HEK293 (cell line): ENCODE results near the gene GPRC5B.

Source experiments
- CTCF ChIA-PET: fragments of 350-600 bp; formaldehyde crosslinking; extraction: SDS; loops from one replicate; lab custom pipeline; 2021; ENCODE audit warnings: antibody characterized with exemption; lab: Yijun Ruan, JAX
- POLR2A ChIA-PET: fragments of 300-600 bp; formaldehyde crosslinking; extraction: SDS; loops from one replicate; lab custom pipeline; 2020; ENCODE audit warnings: antibody characterized with exemption, inconsistent platforms; lab: Yijun Ruan, JAX
- H3K27ac ChIP-seq: fragments of 200-500 bp; sonication (Bioruptor generic); 2 replicates; pipeline ENCODE4 v1.5.1; 2014; ENCODE audit warnings: low read depth, low read length, control low read depth, inconsistent platforms; ENCODE audit errors: extremely low read depth
- H3K36me3 ChIP-seq, 2 experiments: fragments of 200-500 bp in 1 of 2; sonication (Bioruptor generic) in 1 of 2; 1 replicate in 1 of 2; 2 replicates in 1 of 2; pipeline ENCODE4 v1.5.1; 2014 to 2017; ENCODE audit warnings: inconsistent platforms in 2 of 2, low read length in 2 of 2; ENCODE audit not compliant: control insufficient read depth in 2 of 2, insufficient read depth in 1 of 2
- H3K4me1 ChIP-seq: fragments of 200-500 bp; sonication (Bioruptor generic); 2 replicates; pipeline ENCODE4 v1.5.1; 2014; ENCODE audit warnings: mild to moderate bottlenecking, low read length, inconsistent platforms; ENCODE audit not compliant: control insufficient read depth, insufficient read depth
- H3K4me3 ChIP-seq: 2 replicates; pipeline ENCODE4 v1.5.1; 2011; ENCODE audit warnings: low read depth, mild to moderate bottlenecking, control low read depth, low read length, moderate library complexity
- H3K9me3 ChIP-seq: fragments of 200-500 bp; sonication (Bioruptor generic); 2 replicates; pipeline ENCODE4 v1.5.1; 2014; ENCODE audit warnings: low read depth, low read length, inconsistent platforms; ENCODE audit not compliant: control insufficient read depth, insufficient read depth
- EGR2 ChIP-seq: fragments of 450-650 bp; formaldehyde crosslinking; IDR thresholded peaks from 2 replicates; pipeline ENCODE4 v1.5.1; 2016; ENCODE audit warnings: low read depth, missing biosample characterization, missing genetic modification characterization
- FEZF1 ChIP-seq: fragments of 450-650 bp; formaldehyde crosslinking; IDR thresholded peaks from 2 replicates; pipeline ENCODE4 v1.5.1; 2016; ENCODE audit warnings: missing biosample characterization, missing genetic modification characterization
- GLI2 ChIP-seq: fragments of 450-650 bp; formaldehyde crosslinking; IDR thresholded peaks from 2 replicates; pipeline ENCODE4; 2017; ENCODE audit warnings: missing biosample characterization, missing genetic modification characterization, low read depth, borderline replicate concordance
- HOXD13 ChIP-seq: sonication (generic); formaldehyde crosslinking; IDR thresholded peaks from 2 replicates; pipeline ENCODE4 v1.8.0; 2022; ENCODE audit warnings: missing genetic modification reagents, borderline replicate concordance
- KLF16 ChIP-seq: fragments of 450-650 bp; formaldehyde crosslinking; IDR thresholded peaks from 2 replicates; pipeline ENCODE4 v1.5.1; 2017; ENCODE audit warnings: missing biosample characterization, missing genetic modification characterization
- ZBTB20 ChIP-seq: fragments of 450-650 bp; formaldehyde crosslinking; IDR thresholded peaks from 2 replicates; pipeline ENCODE4 v1.5.1; 2016; ENCODE audit warnings: missing biosample characterization, missing genetic modification characterization
- ZBTB26 ChIP-seq: fragments of 450-650 bp; formaldehyde crosslinking; optimal IDR thresholded peaks from 2 replicates; pipeline ENCODE3; 2016; ENCODE audit warnings: missing biosample characterization, mild to moderate bottlenecking, missing genetic modification characterization
- ZNF148 ChIP-seq: fragments of 450-650 bp; formaldehyde crosslinking; IDR thresholded peaks from 2 replicates; pipeline ENCODE4 v1.5.0; 2017; ENCODE audit warnings: missing biosample characterization, missing genetic modification characterization, borderline replicate concordance
- ZNF23 ChIP-seq: fragments of 450-650 bp; formaldehyde crosslinking; IDR thresholded peaks from 2 replicates; pipeline ENCODE4 v1.5.1; 2016; ENCODE audit warnings: missing biosample characterization, missing genetic modification characterization, borderline replicate concordance
- ZNF311 ChIP-seq: fragments of 450-650 bp; formaldehyde crosslinking; IDR thresholded peaks from 2 replicates; pipeline ENCODE4 v1.5.1; 2017; ENCODE audit warnings: missing biosample characterization, missing genetic modification characterization, borderline replicate concordance
- ZNF416 ChIP-seq: fragments of 450-650 bp; formaldehyde crosslinking; IDR thresholded peaks from 2 replicates; pipeline ENCODE4 v1.5.1; 2016; ENCODE audit warnings: missing biosample characterization, missing genetic modification characterization
- ZNF423 ChIP-seq: fragments of 450-650 bp; formaldehyde crosslinking; IDR thresholded peaks from 2 replicates; pipeline ENCODE4 v1.5.1; 2016; ENCODE audit warnings: missing biosample characterization, missing genetic modification characterization
- ZNF433 ChIP-seq: fragments of 450-650 bp; formaldehyde crosslinking; IDR thresholded peaks from 2 replicates; pipeline ENCODE4 v1.5.1; 2016; ENCODE audit warnings: missing biosample characterization, missing genetic modification characterization, low read depth
- ZNF510 ChIP-seq: fragments of 450-650 bp; formaldehyde crosslinking; IDR thresholded peaks from 2 replicates; pipeline ENCODE4 v1.5.1; 2018; ENCODE audit warnings: mild to moderate bottlenecking, missing genetic modification characterization, missing biosample characterization; ENCODE audit not compliant: insufficient replicate concordance
- ZNF610 ChIP-seq: fragments of 450-650 bp; formaldehyde crosslinking; IDR thresholded peaks from 2 replicates; pipeline ENCODE4 v1.5.1; 2016; ENCODE audit warnings: missing biosample characterization, missing genetic modification characterization, borderline replicate concordance
- ZNF645 ChIP-seq: fragments of 450-650 bp; formaldehyde crosslinking; IDR thresholded peaks from 2 replicates; pipeline ENCODE4; 2016; ENCODE audit warnings: missing biosample characterization, missing genetic modification characterization
- ZNF768 ChIP-seq: fragments of 450-650 bp; formaldehyde crosslinking; IDR thresholded peaks from 2 replicates; pipeline ENCODE4 v1.5.1; 2018; ENCODE audit warnings: missing biosample characterization, mild to moderate bottlenecking, missing genetic modification characterization
- ZNF785 ChIP-seq: fragments of 450-650 bp; formaldehyde crosslinking; IDR thresholded peaks from 2 replicates; pipeline ENCODE4 v1.5.1; 2016; ENCODE audit warnings: missing biosample characterization, missing genetic modification characterization
- ZSCAN4 ChIP-seq: fragments of 450-650 bp; formaldehyde crosslinking; IDR thresholded peaks from 2 replicates; pipeline ENCODE4 v1.5.1; 2017; ENCODE audit warnings: missing biosample characterization, missing genetic modification characterization
- ZXDB ChIP-seq: fragments of 450-650 bp; formaldehyde crosslinking; IDR thresholded peaks from 2 replicates; pipeline ENCODE4 v1.5.1; 2016; ENCODE audit warnings: missing biosample characterization, missing genetic modification characterization

The GPRC5B gene

GRCh38 chr16:19878757-19879156, 5.9 kb downstream of the GPRC5B start:
- CTCF ChIA-PET: interaction anchor here (0.6 to 1.1 kb wide), 2 partner anchors 295 to 304 kb away, joined by 3 to 4 read pairs; no protein-coding TSS in a partner anchor
- Histone ChIP-seq H3K4me3 (no peak overlapping the region), H3K4me1 (no peaks in the 10 kb centered on the region), H3K27ac (no peak overlapping the region), H3K9me3 (no peaks in the 10 kb centered on the region), H3K36me3 (no peaks in the 10 kb centered on the region)
- TF ChIP-seq FEZF1 (tag by site-specific recombination) (no peak), ZNF148 (no peak)
- POLR2A ChIA-PET: no interaction called here

GRCh38 chr16:19876501-19877059, 8.1 kb downstream of the GPRC5B start:
- no peak overlapping the region for H3K4me3 ChIP-seq
- no peak overlapping the region for H3K27ac ChIP-seq
- peaks cover 0 to 8% of the 10 kb centered on the region in 2 experiments; a peak in 1 of 3 replicates for H3K36me3 ChIP-seq
- TF ChIP-seq ZXDB (tag by site-specific recombination) (no peak), ZNF645 (no peak), ZNF23 (tag by site-specific recombination) (no peak), ZBTB20 (no peak), ZNF610 (tag by site-specific recombination) (no peak), GLI2 (tag by site-specific recombination) (no peak), ZSCAN4 (tag by site-specific recombination) (no peak), ZNF311 (tag by site-specific recombination) (no peak), HOXD13 (no peak), KLF16 (tag by site-specific recombination) (no peak), ZNF510 (tag by site-specific recombination) (no peak), ZNF785 (tag by site-specific recombination) (no peak), ZNF433 (tag by site-specific recombination) (no peak), ZNF423 (tag by site-specific recombination) (no peak)
- no peaks in the 10 kb centered on the region for H3K9me3 ChIP-seq
- H3K4me1 ChIP-seq: no peaks in the 10 kb centered on the region
- ChIA-PET POLR2A (no interaction called here), CTCF (interaction anchor here (0.6 to 1.7 kb wide), 3 partner anchors 10 to 276 kb away, joined by 3 to 6 read pairs (median 4); no protein-coding TSS in a partner anchor)

GRCh38 chr16:19875900-19876299, 8.7 kb downstream of the GPRC5B start:
- H3K4me1 ChIP-seq: no peaks in the 10 kb centered on the region
- no peak overlapping the region for H3K27ac ChIP-seq
- no peak overlapping the region for H3K4me3 ChIP-seq
- ChIA-PET POLR2A (interaction anchor here (0.9 kb wide), 1 partner anchor 12 kb away, joined by 3 read pairs; no protein-coding TSS in a partner anchor), CTCF (interaction anchor here (0.7 kb wide), 1 partner anchor 31 kb away, joined by 3 read pairs; no protein-coding TSS in a partner anchor)
- H3K36me3 ChIP-seq: peaks cover 0 to 9% of the 10 kb centered on the region in 2 experiments; a peak in 1 of 3 replicates
- no peak for TF ChIP-seq EGR2 (tag by site-specific recombination)
- no peak for TF ChIP-seq ZNF416 (tag by site-specific recombination)
- TF ChIP-seq ZNF768 (tag by site-specific recombination): no peak
- TF ChIP-seq ZBTB26 (tag by site-specific recombination): no peak
- no peaks in the 10 kb centered on the region for H3K9me3 ChIP-seq
